Neural progenitor cell (in vitro differentiated cells): ENCODE data around the gene CTDP1. TPM values are rescaled to one million over a fixed set of nuclear protein-coding genes. Genes with fewer than 3 reads are reported as not detected.
A peak's percentile ranks its signal among the peaks of the same experiment; 100 is the strongest.

ENCODE experiments used
- DNase-seq: peaks from one replicate; pipeline ENCODE4 v3.0.0-alpha.2; 2016; ENCODE audit warnings: low spot score
- H2AFZ ChIP-seq: fragments of 200-600 bp; sonication (generic); replicated peaks from 2 replicates; pipeline ENCODE4 v1.6.1; 2016; ENCODE audit warnings: antibody characterized with exemption
- H3F3A ChIP-seq: fragments of 200-600 bp; sonication (generic); 2 replicates; pipeline ENCODE4 v1.6.1; 2016; ENCODE audit warnings: antibody characterized with exemption, low read depth
- H3K27ac ChIP-seq: fragments of 200-600 bp; sonication (generic); 2 replicates; pipeline ENCODE4 v1.5.1; 2016; ENCODE audit warnings: mild to moderate bottlenecking
- H3K27me3 ChIP-seq: fragments of 200-600 bp; sonication (generic); 2 replicates; pipeline ENCODE4 v1.6.1; 2016; ENCODE audit warnings: mild to moderate bottlenecking, moderate library complexity
- H3K36me3 ChIP-seq: fragments of 200-600 bp; sonication (generic); 2 replicates; pipeline ENCODE4 v1.5.1; 2016
- H3K4me1 ChIP-seq: fragments of 200-600 bp; sonication (generic); 2 replicates; pipeline ENCODE4 v1.6.1; 2016; ENCODE audit warnings: mixed run types
- H3K4me2 ChIP-seq: fragments of 200-600 bp; sonication (generic); 2 replicates; pipeline ENCODE4 v1.6.1; 2016
- H3K4me3 ChIP-seq: fragments of 200-600 bp; sonication (generic); 2 replicates; pipeline ENCODE4 v1.5.1; 2016
- H3K79me2 ChIP-seq: fragments of 200-600 bp; sonication (generic); 2 replicates; pipeline ENCODE4 v1.6.1; 2016; ENCODE audit warnings: low read depth
- H3K9ac ChIP-seq: fragments of 200-600 bp; sonication (generic); 2 replicates; pipeline ENCODE4 v1.6.1; 2016
- H3K9me3 ChIP-seq: fragments of 200-600 bp; sonication (generic); 2 replicates; pipeline ENCODE4 v1.5.1; 2016; ENCODE audit warnings: low read depth
- H4K20me1 ChIP-seq: fragments of 200-600 bp; sonication (generic); 2 replicates; pipeline ENCODE4 v1.6.1; 2016; ENCODE audit warnings: low read depth
- H3K27ac Mint-ChIP-seq: 3 replicates; pipeline ENCODE4 v1.8.0; 2021; ENCODE audit warnings: mixed read lengths
- H3K27me3 Mint-ChIP-seq: 2 replicates; pipeline ENCODE4 v1.8.0; 2022; ENCODE audit warnings: low read depth, mild to moderate bottlenecking, inconsistent platforms, moderate library complexity, mixed read lengths; ENCODE audit not compliant: insufficient read depth
- H3K36me3 Mint-ChIP-seq: 3 replicates; pipeline ENCODE4 v1.8.0; 2021; ENCODE audit warnings: mixed read lengths
- H3K4me1 Mint-ChIP-seq: 3 replicates; pipeline ENCODE4 v1.8.0; 2021; ENCODE audit warnings: mixed read lengths
- H3K4me3 Mint-ChIP-seq: 3 replicates; pipeline ENCODE4 v1.8.0; 2021; ENCODE audit warnings: mild to moderate bottlenecking, moderate library complexity, mixed read lengths
- H3K9me3 Mint-ChIP-seq: 3 replicates; pipeline ENCODE4 v1.8.0; 2020; ENCODE audit warnings: mixed read lengths
- CTCF ChIP-seq: fragments of 200-600 bp; sonication (generic); IDR thresholded peaks from 2 replicates; pipeline ENCODE4 v1.5.1; 2017; ENCODE audit warnings: antibody characterized with exemption, mild to moderate bottlenecking
- EZH2 ChIP-seq: fragments of 200-600 bp; sonication (generic); IDR thresholded peaks from 2 replicates; pipeline ENCODE4 v1.6.1; 2017; ENCODE audit warnings: antibody characterized with exemption, mild to moderate bottlenecking, moderate library complexity
- EZH2phosphoT487 ChIP-seq: fragments of 200-600 bp; sonication (generic); IDR thresholded peaks from 2 replicates; pipeline ENCODE4 v1.6.1; 2017; ENCODE audit warnings: antibody characterized with exemption
- total RNA-seq: library from RNA; depleted of rRNA; stranded (reverse); fragments of >200 nt; gene quantifications from 2 replicates; pipeline ENCODE4 v1.2.3, GENCODE V29; 2015; ENCODE audit warnings: low replicate concordance

CTDP1 gene
- total RNA-seq, 1 donor from 2014 or later: 11.8 TPM

- H3F3A ChIP-seq: peaks cover 11% of the 10 kb centered on the region
- peaks cover 33% of the 10 kb centered on the region for H3K4me1 ChIP-seq
- H2AFZ ChIP-seq: peak overlapping the region; percentile 70
- H3K4me2 ChIP-seq: peak overlapping the region; percentile 54
- peaks cover 10% of the 10 kb centered on the region for H3K9me3 Mint-ChIP-seq
- H3K27me3 ChIP-seq: peaks cover 14% of the 10 kb centered on the region
- peak; percentile 79 for DNase-seq
- peaks cover 2% of the 10 kb centered on the region for H3K36me3 Mint-ChIP-seq
- no peaks in the 10 kb centered on the region for H4K20me1 ChIP-seq
- TF ChIP-seq EZH2phosphoT487: no peak
- TF ChIP-seq EZH2: no peak
- TF ChIP-seq CTCF: no peak
- H3K4me3 ChIP-seq: no peak overlapping the region
- H3K27ac ChIP-seq: no peak overlapping the region
- no peaks in the 10 kb centered on the region for H3K9me3 ChIP-seq
- no peak overlapping the region for H3K27ac Mint-ChIP-seq
- peaks cover 32% of the 10 kb centered on the region for H3K4me1 Mint-ChIP-seq
- no peaks in the 10 kb centered on the region for H3K36me3 ChIP-seq
- H3K27me3 Mint-ChIP-seq: no peaks in the 10 kb centered on the region
- H3K79me2 ChIP-seq: no peaks in the 10 kb centered on the region
- no peak overlapping the region for H3K4me3 Mint-ChIP-seq
- no peak overlapping the region for H3K9ac ChIP-seq
Measured at GRCh38 chr18:79657342-79657996, 22.1 kb upstream of the CTDP1 start.

- H3K4me3 Mint-ChIP-seq: no peak overlapping the region
- no peak for DNase-seq
- Histone ChIP-seq H3F3A (peaks cover 12% of the 10 kb centered on the region), H2AFZ (no peak overlapping the region), H3K79me2 (no peaks in the 10 kb centered on the region), H3K9ac (no peak overlapping the region), H3K36me3 (no peaks in the 10 kb centered on the region), H3K4me2 (no peak overlapping the region), H3K4me1 (peaks cover 41% of the 10 kb centered on the region), H3K4me3 (no peak overlapping the region), H3K27ac (no peak overlapping the region), H4K20me1 (no peaks in the 10 kb centered on the region), H3K9me3 (no peaks in the 10 kb centered on the region), H3K27me3 (peaks cover 9% of the 10 kb centered on the region)
- H3K4me1 Mint-ChIP-seq: peaks cover 36% of the 10 kb centered on the region
- H3K9me3 Mint-ChIP-seq: peaks cover 10% of the 10 kb centered on the region
- peaks cover 2% of the 10 kb centered on the region for H3K36me3 Mint-ChIP-seq
- no peak overlapping the region for H3K27ac Mint-ChIP-seq
- no peak for TF ChIP-seq EZH2
- TF ChIP-seq CTCF: no peak
- TF ChIP-seq EZH2phosphoT487: no peak
- no peaks in the 10 kb centered on the region for H3K27me3 Mint-ChIP-seq
Measured at GRCh38 chr18:79658366-79658765, 21.2 kb upstream of the CTDP1 start.

- Histone ChIP-seq H3K79me2 (no peaks in the 10 kb centered on the region), H3K27ac (no peak overlapping the region), H3K27me3 (peaks cover 5% of the 10 kb centered on the region), H3K9me3 (no peaks in the 10 kb centered on the region), H2AFZ (no peak overlapping the region), H4K20me1 (no peaks in the 10 kb centered on the region), H3F3A (peaks cover 12% of the 10 kb centered on the region), H3K36me3 (no peaks in the 10 kb centered on the region), H3K9ac (no peak overlapping the region), H3K4me1 (peaks cover 41% of the 10 kb centered on the region), H3K4me2 (no peak overlapping the region), H3K4me3 (no peak overlapping the region)
- no peaks in the 10 kb centered on the region for H3K27me3 Mint-ChIP-seq
- no peak for DNase-seq
- peaks cover 36% of the 10 kb centered on the region for H3K4me1 Mint-ChIP-seq
- peaks cover 10% of the 10 kb centered on the region for H3K9me3 Mint-ChIP-seq
- peaks cover 2% of the 10 kb centered on the region for H3K36me3 Mint-ChIP-seq
- TF ChIP-seq EZH2 (no peak), CTCF (no peak)
- H3K27ac Mint-ChIP-seq: no peak overlapping the region
- H3K4me3 Mint-ChIP-seq: no peak overlapping the region
Measured at GRCh38 chr18:79659733-79660132, 19.9 kb upstream of the CTDP1 start.
